IMR-90 (cell line): ENCODE measurements around the gene EPS15. TPM values are rescaled to one million over a fixed set of nuclear protein-coding genes. Genes with fewer than 3 reads are reported as not detected.

Source experiments
- ATAC-seq: fragments of 200-7000 bp; cut with Tn5 transposase; 2 replicates; pipeline ENCODE4 v1.9.1; 2020; ENCODE audit warnings: low read depth, mild to moderate bottlenecking, moderate library complexity
- BruUV-seq: library from RNA; stranded (reverse); fragments of 400-500 nt; replicated peaks from 2 replicates; lab custom pipeline; 2021; lab: Mats Ljungman, UMichigan
- CTCF ChIA-PET: fragments of 300-600 bp; formaldehyde crosslinking; extraction: SDS; loops from one replicate; lab custom pipeline; 2021; ENCODE audit warnings: antibody characterized with exemption; lab: Yijun Ruan, JAX
- POLR2A ChIA-PET: fragments of 300-600 bp; sonication (Branson Sonifier 250); formaldehyde crosslinking; loops from one replicate; lab custom pipeline; 2022; ENCODE audit warnings: antibody characterized with exemption; ENCODE audit not compliant: unreplicated experiment; lab: Charles Lee
- DNase-seq: peaks from one replicate; pipeline ENCODE4 v3.0.0; 2013
- H2AFZ ChIP-seq: replicated peaks from 2 replicates; pipeline ENCODE3; 2013; ENCODE audit warnings: low read length, mild to moderate bottlenecking; ENCODE audit not compliant: poor library complexity
- H2AK5ac ChIP-seq: 2 replicates; pipeline ENCODE4 v1.6.1; 2013; ENCODE audit warnings: low read depth, low read length, inconsistent platforms
- H2AK9ac ChIP-seq: replicated peaks from 2 replicates; pipeline ENCODE3; 2013; ENCODE audit warnings: mild to moderate bottlenecking, low read depth, low read length, moderate library complexity; ENCODE audit not compliant: poor library complexity
- H2BK120ac ChIP-seq: 2 replicates; pipeline ENCODE4 v1.6.1; 2013; ENCODE audit warnings: low read depth, low read length, inconsistent platforms
- H2BK15ac ChIP-seq: 3 replicates; pipeline ENCODE4 v1.6.1; 2013; ENCODE audit warnings: low read depth, low read length, inconsistent platforms
- H2BK20ac ChIP-seq: 2 replicates; pipeline ENCODE4 v1.6.1; 2013; ENCODE audit warnings: low read depth, mild to moderate bottlenecking, inconsistent platforms, low read length, moderate library complexity
- H2BK5ac ChIP-seq: 2 replicates; pipeline ENCODE4 v1.6.1; 2013; ENCODE audit warnings: mild to moderate bottlenecking, low read depth, low read length, inconsistent platforms; ENCODE audit not compliant: poor library complexity, severe bottlenecking
- H3K14ac ChIP-seq: replicated peaks from 2 replicates; pipeline ENCODE4 v1.6.1; 2013; ENCODE audit warnings: low read depth, low read length, inconsistent platforms
- H3K18ac ChIP-seq: 2 replicates; pipeline ENCODE4 v1.6.1; 2013; ENCODE audit warnings: low read depth, low read length, control low read depth
- H3K23ac ChIP-seq: 2 replicates; pipeline ENCODE4 v1.6.1; 2013; ENCODE audit warnings: low read depth, low read length, inconsistent platforms
- H3K27ac ChIP-seq: 2 replicates; pipeline ENCODE4 v1.5.1; 2013; ENCODE audit warnings: mild to moderate bottlenecking, control low read depth, low read length; ENCODE audit not compliant: insufficient read depth
- H3K27me3 ChIP-seq: 2 replicates; pipeline ENCODE4 v1.6.1; 2013; ENCODE audit warnings: low read length; ENCODE audit not compliant: control insufficient read depth, insufficient read depth
- H3K36me3 ChIP-seq: 2 replicates; pipeline ENCODE4 v1.6.1; 2013; ENCODE audit warnings: low read length, mixed read lengths; ENCODE audit not compliant: control insufficient read depth, insufficient read depth
- H3K4ac ChIP-seq: 2 replicates; pipeline ENCODE4 v1.6.1; 2013; ENCODE audit warnings: low read depth, low read length, inconsistent platforms
- H3K4me1 ChIP-seq: 2 replicates; pipeline ENCODE4 v1.6.1; 2013; ENCODE audit warnings: low read length, mixed read lengths; ENCODE audit not compliant: control insufficient read depth, insufficient read depth
- H3K4me2 ChIP-seq: 2 replicates; pipeline ENCODE4 v1.6.1; 2013; ENCODE audit warnings: low read depth, mild to moderate bottlenecking, control low read depth, low read length, moderate library complexity
- H3K4me3 ChIP-seq: 2 replicates; pipeline ENCODE4 v1.5.1; 2013; ENCODE audit warnings: low read depth, mild to moderate bottlenecking, control low read depth, low read length, moderate library complexity; ENCODE audit not compliant: insufficient read depth
- H3K56ac ChIP-seq: 2 replicates; pipeline ENCODE4 v1.6.1; 2013; ENCODE audit warnings: low read length, inconsistent platforms; ENCODE audit not compliant: insufficient read depth; ENCODE audit errors: extremely low read depth
- H3K79me1 ChIP-seq, 2 experiments: 2 replicates each; pipeline ENCODE4 v1.6.1; 2013; ENCODE audit warnings: low read length in 2 of 2, inconsistent platforms in 1 of 2, low read depth in 1 of 2
- H3K9ac ChIP-seq: 2 replicates; pipeline ENCODE4 v1.6.1; 2013; ENCODE audit warnings: low read depth, low read length, control low read depth
- H3K9me1 ChIP-seq: 2 replicates; pipeline ENCODE4 v1.6.1; 2013; ENCODE audit warnings: low read length, inconsistent platforms; ENCODE audit not compliant: insufficient read depth
- H3K9me3 ChIP-seq: 2 replicates; pipeline ENCODE4 v1.6.1; 2013; ENCODE audit warnings: low read length; ENCODE audit not compliant: control insufficient read depth, insufficient read depth
- H4K20me1 ChIP-seq: 2 replicates; pipeline ENCODE4 v1.6.1; 2013; ENCODE audit warnings: low read length, inconsistent platforms; ENCODE audit not compliant: insufficient read depth
- H4K5ac ChIP-seq: 2 replicates; pipeline ENCODE4 v1.6.1; 2013; ENCODE audit warnings: mild to moderate bottlenecking, low read depth, low read length, control low read depth
- H4K8ac ChIP-seq, 2 experiments: 2 replicates each; pipeline ENCODE4 v1.6.1; 2013; ENCODE audit warnings: low read depth in 2 of 2, low read length in 2 of 2, control low read depth in 1 of 2, inconsistent platforms in 1 of 2
- H4K91ac ChIP-seq: 2 replicates; pipeline ENCODE4 v1.6.1; 2013; ENCODE audit warnings: low read depth, low read length, inconsistent platforms; ENCODE audit not compliant: insufficient read depth
- CHD1 ChIP-seq: IDR thresholded peaks from 2 replicates; pipeline ENCODE4 v1.6.1; 2012; ENCODE audit warnings: low read depth, low read length, improper control_type of control experiment
- MXI1 ChIP-seq: IDR thresholded peaks from 2 replicates; pipeline ENCODE4 v1.6.1; 2012; ENCODE audit warnings: low read depth, mild to moderate bottlenecking, low read length, moderate library complexity, borderline replicate concordance
- RFX5 ChIP-seq: IDR thresholded peaks from 2 replicates; pipeline ENCODE4 v1.8.0; 2012; ENCODE audit warnings: low read depth, mild to moderate bottlenecking, low read length, moderate library complexity
- WGBS, 2 experiments: methylation state at CpG; one replicate each; pipeline versions ENCODE4 v1.1.5 to v1.1.7; 2013; ENCODE audit warnings: missing lambda C conversion rate in 2 of 2; ENCODE audit not compliant: insufficient read length in 1 of 2; ENCODE audit errors: extremely low coverage in 2 of 2; 5-methylcytosine and 5-hydroxymethylcytosine counted together
- dilution Hi-C: fragments of 300-500 bp; cut with HindIII; formaldehyde crosslinking; loops from one replicate; pipeline ENCODE4 v1.14.3; 2018; ENCODE audit warnings: low sequenced_read_pairs; ENCODE audit not compliant: unreplicated experiment
- in situ Hi-C: fragments of 300-500 bp; cut with MboI; formaldehyde crosslinking; loops from 3 replicates; pipeline ENCODE4 v1.14.3; 2019; ENCODE audit warnings: low sequenced_read_pairs, inconsistent platforms, mixed read lengths
- intact Hi-C: fragments of 100-400 bp; cut with micrococcal nuclease; formaldehyde crosslinking; loops from 2 replicates; pipeline ENCODE4 v1.10.0; 2022
- polyA plus RNA-seq, 3 experiments: library from polyadenylated mRNA; depleted of rRNA; stranded (reverse); fragments of >200 nt; gene quantifications; 2 replicates each; pipeline ENCODE4 v1.2.3, GENCODE V29; 2012; ENCODE audit warnings: low replicate concordance in 1 of 3
- total RNA-seq: library from RNA; depleted of rRNA; stranded (reverse); fragments of >200 nt; gene quantifications from 2 replicates; pipeline ENCODE4 v1.2.3, GENCODE V29; 2012

The EPS15 gene
- total and polyA plus RNA-seq, 2 of the 4 experiments (the other 2 are of a cell fraction), result 17.6 to 38.0 TPM

DNA sequence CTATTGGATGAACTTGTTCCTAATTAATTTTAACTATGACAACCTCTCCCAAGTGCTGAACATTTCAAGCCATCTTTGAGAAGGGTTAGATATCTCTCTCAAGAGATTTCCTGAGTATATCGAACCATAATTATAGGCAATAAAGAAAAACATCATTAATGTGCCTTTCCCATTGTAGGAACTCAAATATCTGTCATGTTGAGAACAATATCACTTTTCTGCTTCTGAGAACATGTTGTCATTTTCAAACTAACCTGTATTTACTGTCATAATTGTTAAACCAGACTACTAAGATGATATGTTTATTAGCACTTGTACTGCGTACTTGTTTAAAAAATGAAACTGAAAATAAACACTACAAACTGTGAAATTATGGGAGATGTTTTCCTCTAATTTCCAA is 4.3 kb downstream of the EPS15 start:
- ChIA-PET POLR2A (no interaction called here), CTCF (no interaction called here)
- no peak overlapping the region for H3K4me2 ChIP-seq
- no CpG with 5 or more reads among the region's 2 CpGs for WGBS, 2 experiments
- in situ Hi-C loops, result no loop called here
- H4K5ac ChIP-seq, result no peak overlapping the region
- H2BK120ac ChIP-seq, result no peak overlapping the region
- H3K23ac ChIP-seq, result no peak overlapping the region
- H3K9me3 ChIP-seq, result no peaks in the 10 kb centered on the region
- dilution Hi-C loops, result no loop called here
- 0 out of 2 replicates have a peak, but pooled peaks cover 1% of the 10 kb centered on the region for H3K9me1 ChIP-seq
- no peak overlapping the region for H2AFZ ChIP-seq
- H2AK5ac ChIP-seq, result no peak overlapping the region
- H3K27ac ChIP-seq, result no peak overlapping the region
- H3K14ac ChIP-seq, result no peak overlapping the region
- no peak overlapping the region for H4K91ac ChIP-seq
- intact Hi-C loops, result loop anchor here (5.0 kb wide), 1 partner anchor 92 kb away; no protein-coding TSS in a partner anchor
- no peak overlapping the region for H3K9ac ChIP-seq
- H2BK20ac ChIP-seq, result no peak overlapping the region
- BruUV-seq, result no TSS peak
- peaks cover 5% of the 10 kb centered on the region for H3K4me1 ChIP-seq
- H3K79me1 ChIP-seq, result peaks cover 10 to 56% of the 10 kb centered on the region in 2 experiments; a peak in 3 of 4 replicates
- no peak overlapping the region for H3K56ac ChIP-seq
- TF ChIP-seq MXI1 (no peak), RFX5 (no peak), CHD1 (no peak)
- H3K18ac ChIP-seq, result no peak overlapping the region
- no peak overlapping the region for H3K4ac ChIP-seq
- H4K20me1 ChIP-seq, result peaks cover 22% of the 10 kb centered on the region; the same call in 1 of the 2 replicates
- no peak overlapping the region for H2AK9ac ChIP-seq
- no peak overlapping the region for H2BK15ac ChIP-seq
- H4K8ac ChIP-seq, result no peak overlapping the region
- H3K27me3 ChIP-seq, result no peaks in the 10 kb centered on the region
- no peak overlapping the region for H2BK5ac ChIP-seq
- ATAC-seq, result no peak
- no peak overlapping the region for H3K4me3 ChIP-seq
- no peak for DNase-seq
- H3K36me3 ChIP-seq, result no peaks in the 10 kb centered on the region
